Spinal cord (tissue), 10 donors: ENCODE results near the gene TRPV4. TPM values are rescaled to one million over a fixed set of nuclear protein-coding genes. Genes with fewer than 3 reads are reported as not detected.

Source experiments
- DNase-seq, 6 donors: peaks; one replicate each; pipeline versions ENCODE4 v3.0.0 to v3.0.0-alpha.2; 2013 to 2015; ENCODE audit warnings: low spot score in 6 of 6, low read depth in 4 of 6
- H3K27ac ChIP-seq: one replicate; pipeline ENCODE4 v1.5.1; 2013; ENCODE audit warnings: low read depth, low read length, control low read depth
- H3K27me3 ChIP-seq: one replicate; pipeline ENCODE4 v1.6.1; 2013; ENCODE audit warnings: low read length; ENCODE audit not compliant: control insufficient read depth, insufficient read depth
- H3K36me3 ChIP-seq: one replicate; pipeline ENCODE4 v1.6.1; 2013; ENCODE audit warnings: low read length; ENCODE audit not compliant: control insufficient read depth, insufficient read depth
- H3K4me1 ChIP-seq: one replicate; pipeline ENCODE4 v1.6.1; 2013; ENCODE audit warnings: low read length; ENCODE audit not compliant: control insufficient read depth, insufficient read depth
- H3K4me3 ChIP-seq: one replicate; pipeline ENCODE4 v1.5.1; 2013; ENCODE audit warnings: low read depth, low read length, control low read depth
- H3K9me3 ChIP-seq: one replicate; pipeline ENCODE4 v1.6.1; 2013; ENCODE audit warnings: low read length; ENCODE audit not compliant: control insufficient read depth, insufficient read depth
- WGBS: methylation state at CpG from one replicate; pipeline ENCODE4 v1.1.5; 2013; ENCODE audit warnings: missing lambda C conversion rate; ENCODE audit not compliant: insufficient coverage; 5-methylcytosine and 5-hydroxymethylcytosine counted together
- polyA plus RNA-seq, 2 donors: library from polyadenylated mRNA; unstranded; fragments of 120-200 nt; gene quantifications; one replicate each; pipeline ENCODE4 v1.2.1, GENCODE V29; 2013; ENCODE audit not compliant: insufficient read length in 2 of 2
- total RNA-seq, 2 donors: library from RNA; depleted of rRNA in 1 of 2; stranded (reverse); fragments of 120-200 nt in 1 of 2; fragments of >200 nt in 1 of 2; gene quantifications; one replicate each; pipeline versions ENCODE4 v1.2.3 to v1.2.4, GENCODE V29; 2013 to 2014
- donor health status: healthy.

Gene TRPV4
- total and polyA plus RNA-seq, 4 donors = 0.50 to 3.8 (median 0.89) TPM

DNA sequence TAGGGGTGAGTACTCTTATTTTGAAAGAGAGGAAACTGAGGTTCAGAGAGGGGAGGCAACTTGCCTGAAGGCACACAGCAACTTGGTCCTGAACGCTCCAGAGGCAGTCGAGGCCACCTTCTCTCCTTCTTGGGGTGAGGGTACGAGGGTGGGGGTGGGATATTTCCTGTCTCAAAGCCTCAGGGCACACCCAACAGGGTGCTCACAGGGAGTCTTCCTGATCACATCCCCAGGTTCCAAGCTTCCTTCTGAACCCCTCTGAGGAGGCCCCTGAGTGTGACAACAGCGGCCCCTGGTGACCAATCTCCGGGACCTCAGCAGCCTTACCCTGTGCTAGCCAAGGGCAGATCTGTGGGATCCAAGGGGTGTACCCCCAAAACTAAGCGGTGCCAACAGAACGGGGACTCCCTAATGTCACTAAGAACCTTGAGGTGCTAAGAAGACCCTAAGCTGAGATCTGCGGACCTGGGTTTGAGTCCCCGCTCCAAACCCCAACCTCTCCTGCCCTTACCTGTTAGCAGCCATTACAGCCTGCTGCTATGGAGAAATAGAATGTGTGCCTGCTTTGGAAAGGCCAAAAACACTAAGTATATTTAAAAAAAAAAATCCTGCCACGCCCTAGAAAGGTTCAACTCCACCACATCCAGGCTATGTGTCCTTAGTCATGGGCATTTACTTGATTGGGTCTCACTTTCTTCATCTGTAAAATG lies 57.9 kb downstream of the TRPV4 start:
- Histone ChIP-seq H3K27me3 (no peaks in the 10 kb centered on the region), H3K27ac (no peak overlapping the region), H3K4me3 (no peak overlapping the region), H3K36me3 (peaks cover 15% of the 10 kb centered on the region), H3K9me3 (no peaks in the 10 kb centered on the region), H3K4me1 (peaks cover 23% of the 10 kb centered on the region)
- DNase-seq = peak in 4 of 6 donors; percentile 39 to 84 (median 65)
- 14% methylated on average over 6 of the region's 10 CpGs for WGBS

GRCh38 chr12:109773384-109774011 lies 59.7 kb downstream of the TRPV4 start:
- H3K4me3 ChIP-seq = no peak overlapping the region
- no peak overlapping the region for H3K27ac ChIP-seq
- no peak for DNase-seq

GRCh38 chr12:109772622-109773321 lies 60.4 kb downstream of the TRPV4 start:
- WGBS = 88% methylated on average over 1 of the region's 12 CpGs
- Histone ChIP-seq H3K27ac (no peak overlapping the region), H3K4me3 (no peak overlapping the region), H3K36me3 (peaks cover 34% of the 10 kb centered on the region), H3K27me3 (no peaks in the 10 kb centered on the region), H3K4me1 (peaks cover 34% of the 10 kb centered on the region), H3K9me3 (no peaks in the 10 kb centered on the region)
- no peak for DNase-seq

More at GRCh38 chr12:109773384-109774011, 59.7 kb downstream of the TRPV4 start:
- Histone ChIP-seq H3K27me3 (no peaks in the 10 kb centered on the region), H3K36me3 (peaks cover 27% of the 10 kb centered on the region), H3K9me3 (no peaks in the 10 kb centered on the region), H3K4me1 (peaks cover 34% of the 10 kb centered on the region)
- 48% methylated on average over 17 of the region's 21 CpGs for WGBS

DNA sequence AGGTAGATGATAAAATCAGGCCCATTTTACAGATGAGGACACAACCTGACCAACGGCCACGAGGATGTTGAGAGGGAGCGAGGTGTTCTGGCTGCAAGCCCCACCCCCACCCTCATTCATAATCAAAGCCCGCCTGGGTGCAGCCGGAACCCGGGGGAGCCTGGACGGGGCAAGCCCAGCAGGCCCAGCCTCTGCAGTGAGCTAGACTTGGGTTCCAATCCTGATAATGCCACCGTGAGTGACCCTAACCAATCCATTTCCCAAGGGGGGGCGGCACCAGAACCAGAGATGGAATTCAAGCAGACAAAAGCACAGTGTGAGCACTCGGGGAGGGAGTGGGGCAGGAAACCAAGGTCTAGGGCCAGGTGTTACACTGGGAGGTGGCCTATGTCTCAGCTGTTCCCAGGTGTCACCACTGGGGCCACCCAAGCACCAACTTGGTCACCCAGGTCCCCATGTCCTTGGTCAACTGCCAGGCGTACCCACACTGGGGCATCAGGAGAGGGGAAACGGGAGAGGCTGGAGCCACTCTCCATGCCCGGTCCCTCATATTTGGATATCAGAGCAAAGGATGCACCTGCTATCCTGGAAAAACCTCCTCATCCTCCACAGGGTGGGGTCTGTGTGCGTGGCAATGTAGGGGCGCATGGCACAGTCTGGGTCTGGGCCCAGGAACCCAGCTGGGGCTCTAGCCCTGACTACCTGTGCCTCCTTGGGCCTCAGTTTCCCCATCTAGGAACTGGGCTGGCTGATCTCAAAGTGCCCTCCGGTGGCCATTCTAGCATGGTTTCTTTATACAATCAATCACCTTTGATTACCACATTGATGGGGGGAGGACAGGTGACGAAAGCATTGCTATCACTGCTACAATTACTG lies 61.2 kb downstream of the TRPV4 start:
- Histone ChIP-seq H3K4me3 (no peak overlapping the region), H3K27me3 (no peaks in the 10 kb centered on the region), H3K4me1 (peaks cover 31% of the 10 kb centered on the region), H3K36me3 (peaks cover 35% of the 10 kb centered on the region), H3K27ac (no peak overlapping the region), H3K9me3 (no peaks in the 10 kb centered on the region)
- WGBS = 84% methylated on average over 11 of the region's 17 CpGs
- no peak for DNase-seq

- DNase-seq = peak in 1 of 6 donors; percentile 58
- Histone ChIP-seq H3K27me3 (no peaks in the 10 kb centered on the region), H3K4me1 (peaks cover 31% of the 10 kb centered on the region), H3K4me3 (no peak overlapping the region), H3K36me3 (peaks cover 37% of the 10 kb centered on the region), H3K9me3 (no peaks in the 10 kb centered on the region), H3K27ac (no peak overlapping the region)
- WGBS = 56% methylated on average over 10 of the region's 17 CpGs
Observed at GRCh38 chr12:109770861-109771670, 62.1 kb downstream of the TRPV4 start.

DNA sequence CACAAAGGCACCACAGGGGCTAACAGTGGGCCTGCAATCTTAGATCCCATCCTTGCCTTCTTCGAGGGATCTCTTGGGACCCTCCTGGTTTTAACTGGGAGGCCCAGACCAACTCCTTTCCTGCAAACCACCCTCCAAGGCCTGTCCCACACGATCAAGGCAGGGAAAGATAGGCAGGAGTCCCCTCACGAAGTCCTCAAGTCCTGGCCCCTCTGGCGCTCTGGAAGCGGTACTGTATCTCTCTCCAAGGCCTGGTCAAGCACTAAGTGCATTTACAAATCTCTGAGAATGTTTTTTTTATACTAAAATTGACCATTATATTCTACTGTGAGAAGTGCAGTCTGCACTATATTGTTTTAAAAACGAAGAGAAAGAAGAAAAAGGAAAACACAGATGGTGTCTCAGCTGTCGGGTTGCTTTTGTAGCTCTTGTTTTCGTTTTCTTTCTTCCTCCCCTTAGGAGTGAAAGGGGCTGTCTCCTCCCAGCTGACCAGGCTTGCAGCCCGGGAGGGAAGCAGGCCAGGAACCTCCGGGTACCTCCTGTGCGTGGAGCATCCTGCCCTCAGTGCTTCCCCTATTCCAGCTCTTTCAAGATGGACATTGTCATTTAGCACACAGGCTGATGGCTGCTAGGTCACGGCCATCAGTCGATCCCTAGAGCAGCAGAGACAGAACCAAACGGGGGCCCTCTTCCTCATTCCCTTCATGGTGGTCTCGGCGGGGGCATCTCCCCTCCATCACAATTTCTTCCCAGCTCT lies 62.9 kb downstream of the TRPV4 start:
- Histone ChIP-seq H3K36me3 (peaks cover 41% of the 10 kb centered on the region), H3K9me3 (no peaks in the 10 kb centered on the region), H3K27me3 (no peaks in the 10 kb centered on the region), H3K27ac (peak overlapping the region; percentile 54), H3K4me3 (no peak overlapping the region), H3K4me1 (peaks cover 38% of the 10 kb centered on the region)
- DNase-seq = peak in 3 of 6 donors; percentile 19 to 91 (median 28)
- WGBS = 46% methylated on average over 11 of the region's 16 CpGs

DNA sequence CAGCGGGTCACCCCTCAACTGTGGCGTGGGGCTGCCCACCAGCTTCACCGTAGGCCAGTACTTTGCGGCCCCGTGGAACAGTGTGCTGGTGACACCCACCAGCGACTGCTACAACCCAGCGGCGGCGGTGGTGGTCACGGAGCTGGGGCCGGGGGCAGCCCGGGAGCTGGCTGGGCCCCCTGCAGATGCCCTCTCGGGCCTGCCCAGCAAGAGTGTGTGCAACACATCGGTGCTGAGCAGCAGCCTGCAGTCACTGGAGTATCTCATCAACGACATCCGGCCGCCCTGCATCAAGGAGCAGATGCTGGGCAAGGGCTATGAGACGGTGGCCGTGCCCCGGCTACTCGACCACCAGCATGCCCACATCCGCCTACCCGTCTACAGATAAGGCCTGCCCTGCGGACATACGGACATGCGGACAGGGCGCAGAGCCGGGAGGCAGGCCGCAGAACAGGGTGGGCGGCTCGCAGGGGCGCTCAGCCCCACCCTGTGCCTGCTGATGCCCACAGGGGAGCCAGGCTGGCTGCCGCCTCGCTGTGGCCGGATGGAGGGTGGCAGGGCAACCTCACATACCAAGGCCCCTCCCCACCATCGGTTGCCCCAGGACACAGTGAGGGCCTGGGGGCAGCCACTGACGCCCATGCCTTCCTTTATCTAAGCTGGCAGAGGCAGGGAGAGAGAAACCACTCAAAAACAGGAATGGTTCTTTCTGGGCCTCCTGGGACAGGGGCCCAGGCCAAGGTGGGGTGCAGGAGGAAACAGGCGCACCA lies 64.1 kb downstream of the TRPV4 start:
- H3K36me3 ChIP-seq = peaks cover 46% of the 10 kb centered on the region
- no peaks in the 10 kb centered on the region for H3K27me3 ChIP-seq
- H3K4me1 ChIP-seq = peaks cover 44% of the 10 kb centered on the region
- no peak overlapping the region for H3K27ac ChIP-seq
- H3K4me3 ChIP-seq = no peak overlapping the region
- H3K9me3 ChIP-seq = no peaks in the 10 kb centered on the region
- WGBS = 95% methylated on average over 37 of the region's 38 CpGs
- no peak for DNase-seq
